Naive thymus-derived CD4-positive, alpha-beta T cell (primary cell): ENCODE results near the gene CDC42BPB. TPM values are rescaled to one million over a fixed set of nuclear protein-coding genes. Genes with fewer than 3 reads are reported as not detected.

Experiments
- ATAC-seq: fragments of 150-1000 bp; cut with Tn5 transposase; 2 replicates; pipeline ENCODE4 v1.10.0; 2021; ENCODE audit warnings: mild to moderate bottlenecking, moderate library complexity
- CTCF ChIA-PET: fragments of 350-600 bp; sonication (Branson Sonifier 250); formaldehyde crosslinking; loops from one replicate; lab custom pipeline; 2021; ENCODE audit warnings: antibody characterized with exemption; lab: Charles Lee
- POLR2A ChIA-PET: fragments of 350-600 bp; sonication (Branson Sonifier 250); formaldehyde crosslinking; loops from one replicate; lab custom pipeline; 2021; ENCODE audit warnings: antibody characterized with exemption, inconsistent platforms; lab: Charles Lee
- DNase-seq, 9 donors: peaks; one replicate each; pipeline versions ENCODE4 v3.0.0 to v3.0.0-alpha.2; 2020 to 2022; ENCODE audit warnings: mixed read lengths in 1 of 9
- H3K27ac ChIP-seq: one replicate; pipeline ENCODE4 v1.7.0; 2013; ENCODE audit warnings: mild to moderate bottlenecking, low read depth, low read length, moderate library complexity
- H3K27me3 ChIP-seq, 2 donors: one replicate each; pipeline ENCODE4 v1.7.0; 2013; ENCODE audit warnings: low read length in 2 of 2, mild to moderate bottlenecking in 2 of 2, moderate library complexity in 2 of 2; ENCODE audit not compliant: control insufficient read depth in 2 of 2, insufficient read depth in 2 of 2
- H3K36me3 ChIP-seq, 3 experiments: 1 replicate in 2 of 3; 2 replicates in 1 of 3; pipeline ENCODE4 v1.7.0; 2013; ENCODE audit warnings: low read length in 3 of 3, mild to moderate bottlenecking in 3 of 3, moderate library complexity in 1 of 3; ENCODE audit not compliant: insufficient read depth in 3 of 3, control insufficient read depth in 2 of 3
- H3K4me1 ChIP-seq, 2 donors: one replicate each; pipeline ENCODE4 v1.7.0; 2013; ENCODE audit warnings: low read length in 2 of 2, mild to moderate bottlenecking in 2 of 2, moderate library complexity in 1 of 2; ENCODE audit not compliant: control insufficient read depth in 2 of 2, insufficient read depth in 2 of 2
- H3K4me3 ChIP-seq: 2 replicates; pipeline ENCODE4 v1.7.0; 2013; ENCODE audit warnings: mild to moderate bottlenecking, low read length
- H3K9me3 ChIP-seq, 3 experiments: 1 replicate in 2 of 3; 2 replicates in 1 of 3; pipeline ENCODE4 v1.7.0; 2013; ENCODE audit warnings: low read length in 3 of 3; ENCODE audit not compliant: control insufficient read depth in 2 of 3
- H3K27ac Mint-ChIP-seq, 9 donors: one replicate each; pipeline ENCODE4 v1.8.0; 2020 to 2022; ENCODE audit warnings: mixed read lengths in 9 of 9, mild to moderate bottlenecking in 8 of 9, moderate library complexity in 5 of 9, inconsistent platforms in 2 of 9
- H3K27me3 Mint-ChIP-seq, 5 donors: one replicate each; pipeline ENCODE4 v1.8.0; 2021 to 2022; ENCODE audit warnings: mixed read lengths in 5 of 5, mild to moderate bottlenecking in 1 of 5
- H3K36me3 Mint-ChIP-seq, 5 donors: one replicate each; pipeline ENCODE4 v1.8.0; 2020 to 2022; ENCODE audit warnings: mixed read lengths in 5 of 5, mild to moderate bottlenecking in 3 of 5, inconsistent platforms in 1 of 5
- H3K4me1 Mint-ChIP-seq, 7 donors: one replicate each; pipeline ENCODE4 v1.8.0; 2020 to 2022; ENCODE audit warnings: mixed read lengths in 7 of 7, mild to moderate bottlenecking in 3 of 7, inconsistent platforms in 1 of 7
- H3K4me3 Mint-ChIP-seq, 10 donors: one replicate each; pipeline ENCODE4 v1.8.0; 2020 to 2022; ENCODE audit warnings: mild to moderate bottlenecking in 10 of 10, mixed read lengths in 10 of 10, moderate library complexity in 6 of 10, inconsistent platforms in 2 of 10
- H3K9me3 Mint-ChIP-seq, 11 donors: one replicate each; pipeline ENCODE4 v1.8.0; 2020 to 2022; ENCODE audit warnings: mixed read lengths in 11 of 11, mild to moderate bottlenecking in 4 of 11, inconsistent platforms in 1 of 11, moderate library complexity in 1 of 11
- intact Hi-C, 2 donors: fragments of 100-400 bp; cut with micrococcal nuclease; formaldehyde crosslinking; loops; one replicate each; pipeline ENCODE4 v1.15.1; 2023
- polyA plus RNA-seq, 2 donors: library from polyadenylated mRNA; unstranded; fragments of 300-500 nt; fragmentation: Illumina TruSeq; gene quantifications; one replicate each; pipeline ENCODE4 v1.2.3, GENCODE V29; 2021
- total RNA-seq, 6 experiments: library from RNA in 5 of 6; stranded (reverse) in 5 of 6; gene quantifications; 1 replicate in 5 of 6; 2 replicates in 1 of 6; pipeline ENCODE4 v1.2.3 and lab custom pipeline; 2021 to 2026

The CDC42BPB gene
- total and polyA plus RNA-seq, 7 experiments from 2014 or later: 0.34 to 16.0 (median 4.8) TPM

- intact Hi-C loops: no loop called here
- no peak overlapping the region for H3K4me3 ChIP-seq
- ChIA-PET CTCF (interaction anchor here (0.6 kb wide), 1 partner anchor 14 kb away, joined by 3 read pairs; no protein-coding TSS in a partner anchor), POLR2A (interaction anchor here (0.5 kb wide), 1 partner anchor 453 kb away, joined by 3 read pairs; no protein-coding TSS in a partner anchor)
- no peak overlapping the region for H3K27ac ChIP-seq
- peaks cover 0 to 5% (median 2%) of the 10 kb centered on the region in 5 donors for H3K36me3 Mint-ChIP-seq
- peaks cover 0 to 10% (median 0%) of the 10 kb centered on the region in 5 donors for H3K27me3 Mint-ChIP-seq
- no peaks in the 10 kb centered on the region for H3K9me3 ChIP-seq
- DNase-seq (no peak), ATAC-seq (no peak)
- no peaks in the 10 kb centered on the region for H3K27me3 ChIP-seq
- H3K9me3 Mint-ChIP-seq: peaks cover 0 to 3% (median 0%) of the 10 kb centered on the region in 11 donors
- no peak overlapping the region for H3K4me3 Mint-ChIP-seq
- peaks cover 7 to 33% (median 18%) of the 10 kb centered on the region in 7 donors for H3K4me1 Mint-ChIP-seq
- no peaks in the 10 kb centered on the region for H3K36me3 ChIP-seq
- H3K27ac Mint-ChIP-seq: no peak overlapping the region
- no peaks in the 10 kb centered on the region for H3K4me1 ChIP-seq
These were observed 38.1 kb downstream of the CDC42BPB start for GRCh38 chr14:103019236-103019635.

GRCh38 chr14:103016594-103016993 is 40.8 kb downstream of the CDC42BPB start:
- Histone ChIP-seq H3K4me3 (no peak overlapping the region), H3K27me3 (no peaks in the 10 kb centered on the region), H3K9me3 (no peaks in the 10 kb centered on the region), H3K27ac (no peak overlapping the region), H3K36me3 (no peaks in the 10 kb centered on the region), H3K4me1 (no peaks in the 10 kb centered on the region)
- Mint-ChIP-seq H3K4me3 (no peak overlapping the region), H3K27me3 (peaks cover 0 to 5% (median 0%) of the 10 kb centered on the region in 5 donors), H3K4me1 (peaks cover 7 to 22% (median 12%) of the 10 kb centered on the region in 7 donors), H3K36me3 (peaks cover 0 to 5% (median 0%) of the 10 kb centered on the region in 5 donors), H3K9me3 (peaks cover 0 to 3% (median 0%) of the 10 kb centered on the region in 11 donors), H3K27ac (no peak overlapping the region)
- intact Hi-C loops: no loop called here
- ATAC-seq: no peak
- CTCF ChIA-PET: no interaction called here
- POLR2A ChIA-PET: no interaction called here
- DNase-seq: no peak

GRCh38 chr14:103016071-103016470 is 41.3 kb downstream of the CDC42BPB start:
- Mint-ChIP-seq H3K36me3 (peaks cover 0 to 5% (median 0%) of the 10 kb centered on the region in 5 donors), H3K27ac (no peak overlapping the region), H3K4me1 (peaks cover 7 to 19% (median 9%) of the 10 kb centered on the region in 7 donors), H3K9me3 (peaks cover 0 to 3% (median 0%) of the 10 kb centered on the region in 11 donors), H3K4me3 (no peak overlapping the region), H3K27me3 (peaks cover 0 to 5% (median 0%) of the 10 kb centered on the region in 5 donors)
- H3K36me3 ChIP-seq: no peaks in the 10 kb centered on the region
- no peaks in the 10 kb centered on the region for H3K4me1 ChIP-seq
- DNase-seq (no peak), ATAC-seq (no peak)
- H3K27ac ChIP-seq: no peak overlapping the region
- no peak overlapping the region for H3K4me3 ChIP-seq
- H3K9me3 ChIP-seq: no peaks in the 10 kb centered on the region
- no peaks in the 10 kb centered on the region for H3K27me3 ChIP-seq
- CTCF ChIA-PET: no interaction called here
- POLR2A ChIA-PET: interaction anchor here (0.6 kb wide), 1 partner anchor 103 kb away, joined by 5 read pairs; no protein-coding TSS in a partner anchor
- intact Hi-C loops: no loop called here

- Mint-ChIP-seq H3K27ac (peak overlapping the region in 1 of 9 donors; percentile 72), H3K36me3 (peaks cover 0 to 5% (median 0%) of the 10 kb centered on the region in 5 donors), H3K4me3 (no peak overlapping the region), H3K4me1 (peaks cover 7 to 18% (median 9%) of the 10 kb centered on the region in 7 donors), H3K9me3 (peaks cover 0 to 2% (median 0%) of the 10 kb centered on the region in 11 donors), H3K27me3 (peaks cover 0 to 5% (median 0%) of the 10 kb centered on the region in 5 donors)
- Histone ChIP-seq H3K27me3 (no peaks in the 10 kb centered on the region), H3K36me3 (no peaks in the 10 kb centered on the region), H3K4me1 (no peaks in the 10 kb centered on the region), H3K27ac (no peak overlapping the region), H3K4me3 (no peak overlapping the region), H3K9me3 (no peaks in the 10 kb centered on the region)
- intact Hi-C loops: no loop called here
- DNase-seq (no peak), ATAC-seq (no peak)
- ChIA-PET CTCF (no interaction called here), POLR2A (no interaction called here)
These were observed 41.9 kb downstream of the CDC42BPB start for GRCh38 chr14:103015426-103015825.

- intact Hi-C loops: no loop called here
- Histone ChIP-seq H3K4me3 (no peak overlapping the region), H3K27ac (no peak overlapping the region), H3K4me1 (no peaks in the 10 kb centered on the region), H3K9me3 (no peaks in the 10 kb centered on the region), H3K27me3 (no peaks in the 10 kb centered on the region), H3K36me3 (no peaks in the 10 kb centered on the region)
- Mint-ChIP-seq H3K36me3 (peaks cover 0 to 3% (median 0%) of the 10 kb centered on the region in 5 donors), H3K4me3 (peak overlapping the region in 2 of 10 donors; percentile 5 to 17), H3K4me1 (peaks cover 4 to 18% (median 9%) of the 10 kb centered on the region in 7 donors), H3K27ac (peak overlapping the region in 1 of 9 donors; percentile 51), H3K27me3 (peaks cover 0 to 5% (median 0%) of the 10 kb centered on the region in 5 donors), H3K9me3 (peaks cover 0 to 1% (median 0%) of the 10 kb centered on the region in 11 donors)
- ATAC-seq: no peak
- CTCF ChIA-PET: no interaction called here
- POLR2A ChIA-PET: interaction anchor here (1.0 kb wide), 1 partner anchor 59 kb away, joined by 3 read pairs; no protein-coding TSS in a partner anchor
- DNase-seq: no peak
These were observed 42.7 kb downstream of the CDC42BPB start for GRCh38 chr14:103014466-103015228.

GRCh38 chr14:103013028-103013427 is 44.3 kb downstream of the CDC42BPB start:
- POLR2A ChIA-PET: no interaction called here

More at GRCh38 chr14:103013028-103013427, 44.3 kb downstream of the CDC42BPB start:
- Mint-ChIP-seq H3K9me3 (no peaks in the 10 kb centered on the region), H3K27me3 (peaks cover 0 to 3% (median 0%) of the 10 kb centered on the region in 5 donors), H3K4me3 (no peak overlapping the region), H3K4me1 (peaks cover 0 to 15% (median 9%) of the 10 kb centered on the region in 7 donors), H3K36me3 (peaks cover 0 to 5% (median 0%) of the 10 kb centered on the region in 5 donors), H3K27ac (no peak overlapping the region)
- CTCF ChIA-PET: no interaction called here
- Histone ChIP-seq H3K27ac (no peak overlapping the region), H3K4me1 (no peaks in the 10 kb centered on the region), H3K4me3 (no peak overlapping the region), H3K9me3 (no peaks in the 10 kb centered on the region), H3K27me3 (no peaks in the 10 kb centered on the region), H3K36me3 (no peaks in the 10 kb centered on the region)
- intact Hi-C loops: no loop called here
- DNase-seq (no peak), ATAC-seq (no peak)
